Loucy (cell line): ENCODE data around the gene HASPIN.

Source experiments
- CTCF ChIP-seq: fragments of 200-600 bp; sonication (generic); conservative IDR thresholded peaks from 2 replicates; pipeline ENCODE4 v1.5.1; 2014; ENCODE audit warnings: mild to moderate bottlenecking, antibody characterized with exemption, low read length
- EZH2phosphoT487 ChIP-seq: fragments of 200-600 bp; IDR thresholded peaks from 2 replicates; pipeline ENCODE4 v1.6.1; 2018; ENCODE audit warnings: antibody characterized with exemption, mild to moderate bottlenecking, moderate library complexity, borderline replicate concordance

- TF ChIP-seq CTCF: no peak
- TF ChIP-seq EZH2phosphoT487: no peak
Observed at GRCh38 chr17:3722716-3723115, 987 bp upstream of the HASPIN start.
